ENCODE measurements around the gene FDXR.
"Not testable (repeated sequence)": the region's sequence is repeated elsewhere in the genome, so short reads cannot be mapped to it uniquely, and the experiment has no call there.

Gene FDXR

DNA sequence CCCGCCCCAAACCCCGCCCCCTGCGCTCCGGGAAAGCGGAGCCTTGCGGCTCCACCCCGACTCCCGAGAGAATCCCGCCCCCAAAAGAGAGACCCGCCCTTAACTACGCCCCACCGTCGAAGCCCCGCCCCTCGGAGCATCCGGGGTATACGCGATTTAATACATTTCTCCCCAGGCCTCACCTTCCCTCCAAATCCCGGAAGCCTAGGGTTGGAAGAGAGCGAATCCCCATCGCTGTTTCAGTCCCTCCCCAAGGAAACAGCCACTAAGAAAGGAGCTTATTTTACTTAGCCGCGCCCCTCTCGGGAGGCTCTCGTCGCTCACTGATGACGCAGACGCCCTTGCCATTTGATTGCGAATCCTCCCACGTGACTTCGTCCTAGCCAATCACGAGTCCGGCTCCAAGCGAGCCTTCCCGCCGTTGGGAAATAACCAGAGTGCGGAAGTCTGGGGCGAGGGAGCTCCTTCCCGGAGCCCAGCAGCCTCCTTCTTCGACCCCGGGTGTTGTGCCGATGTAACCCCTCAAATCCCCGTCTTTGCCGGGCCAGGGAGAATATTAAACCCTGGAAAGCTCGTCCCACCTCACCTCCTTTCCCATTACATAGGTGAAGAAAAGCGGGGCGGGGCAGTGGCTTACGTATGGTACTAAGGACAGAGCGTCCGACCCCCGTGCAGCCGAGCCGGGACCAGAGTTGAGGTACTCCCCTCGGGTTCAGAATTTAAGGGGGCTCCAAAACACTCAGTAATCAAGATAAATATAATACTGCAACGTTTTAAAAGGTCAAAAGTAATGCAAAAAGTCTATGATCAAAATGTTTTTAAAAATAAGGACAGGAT lies 461 bp upstream of the FDXR start:
- peak; percentile 99 for DNase-seq (ENCODE audit: low read depth, low spot score)

DNA sequence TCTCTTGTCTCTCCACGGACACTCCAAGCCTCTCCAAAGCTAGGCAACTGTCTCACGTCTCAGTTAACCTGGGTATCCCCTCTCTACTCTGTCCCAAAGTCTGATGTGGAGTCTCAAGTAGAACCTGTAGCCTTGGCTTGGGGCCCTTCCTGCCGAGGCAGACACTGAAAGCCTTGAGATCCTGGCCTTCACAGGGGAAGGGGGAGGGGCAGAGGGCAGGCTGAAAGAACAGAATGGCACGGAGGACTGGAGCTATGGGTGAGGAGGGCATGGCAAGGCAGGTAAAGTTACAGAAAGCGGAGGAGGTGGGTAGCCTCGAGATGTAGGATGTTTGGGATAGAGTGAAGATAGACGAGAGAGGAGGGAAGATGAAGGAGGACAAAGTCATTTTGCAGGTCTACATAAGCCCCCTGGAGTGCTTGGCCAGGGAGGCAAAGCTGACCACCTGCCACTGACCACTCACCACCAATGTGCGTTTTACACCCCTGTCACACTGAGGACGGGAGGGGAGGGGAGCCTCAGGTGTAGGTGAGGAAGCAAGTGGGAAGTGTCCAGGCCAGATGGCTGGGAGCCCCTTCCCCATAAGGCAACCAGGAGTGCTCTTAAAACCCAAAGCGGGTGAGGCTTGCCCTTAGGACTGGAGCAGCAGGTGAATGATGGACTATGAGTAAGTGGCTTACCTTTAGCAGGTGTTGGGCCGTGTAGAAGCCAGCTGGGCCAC lies 1.3 kb downstream of the FDXR start:
- DNase-seq (ENCODE audit: low read depth, low spot score) = no peak

DNA sequence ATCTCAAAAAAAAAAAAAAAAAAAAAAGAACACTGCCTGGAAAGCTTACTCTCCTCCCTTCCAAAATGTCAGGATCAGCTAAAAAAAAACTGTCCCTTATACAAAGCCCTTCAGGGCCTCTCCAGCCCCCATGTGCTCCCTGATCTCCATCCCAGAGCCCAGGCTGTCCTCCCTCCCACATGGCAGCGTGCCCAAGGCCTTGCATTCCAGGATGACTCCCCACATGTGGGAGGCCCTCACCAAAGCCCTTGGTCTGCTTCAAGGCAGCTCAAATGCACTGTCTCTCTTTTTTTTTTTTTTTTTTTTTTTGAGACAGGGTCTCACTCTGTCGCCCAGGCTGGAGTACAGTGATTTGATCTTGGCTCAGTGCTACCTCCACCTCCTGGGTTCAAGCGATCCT lies 2.3 kb downstream of the FDXR start:
- no peak for DNase-seq (ENCODE audit: low read depth, low spot score)

DNA sequence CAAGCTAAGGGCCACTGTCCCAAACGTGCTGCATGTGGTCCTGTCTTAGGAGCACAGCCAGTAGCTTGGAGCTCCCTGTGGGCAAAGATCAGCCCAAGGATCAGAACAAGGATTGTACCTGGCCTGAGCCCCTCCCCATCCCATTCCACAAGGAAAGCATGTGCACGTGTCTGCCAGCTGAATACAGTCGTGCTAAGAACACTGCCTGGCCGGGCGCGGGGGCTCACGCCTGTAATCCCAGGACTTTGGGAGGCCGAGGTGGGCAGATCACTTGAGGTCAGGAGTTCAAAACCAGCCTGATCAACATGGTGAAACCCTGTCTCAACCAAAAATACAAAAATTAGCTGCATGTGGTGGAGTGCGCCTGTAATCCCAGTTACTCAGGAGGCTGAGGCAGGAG lies 2.8 kb downstream of the FDXR start:
- not testable (repeated sequence) for DNase-seq (ENCODE audit: low read depth, low spot score)

DNA sequence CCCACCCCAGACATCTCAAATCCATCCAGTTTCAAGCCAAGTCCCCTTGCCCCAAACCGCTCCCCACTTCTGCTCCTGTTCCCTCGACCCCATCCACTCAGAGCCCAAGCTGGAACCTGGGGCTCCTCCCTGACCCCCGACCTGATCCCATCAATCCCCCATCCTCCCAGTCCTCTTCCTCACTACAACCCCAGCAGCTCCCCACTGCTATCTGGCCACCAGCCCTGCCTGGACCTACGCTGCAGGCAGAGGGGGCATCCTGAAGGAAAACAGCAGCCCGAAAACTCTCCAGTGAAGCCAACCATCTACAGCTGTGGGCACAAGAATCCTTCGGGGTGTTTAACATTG lies 3.9 kb downstream of the FDXR start:
- no peak for DNase-seq (ENCODE audit: low read depth, low spot score)

DNA sequence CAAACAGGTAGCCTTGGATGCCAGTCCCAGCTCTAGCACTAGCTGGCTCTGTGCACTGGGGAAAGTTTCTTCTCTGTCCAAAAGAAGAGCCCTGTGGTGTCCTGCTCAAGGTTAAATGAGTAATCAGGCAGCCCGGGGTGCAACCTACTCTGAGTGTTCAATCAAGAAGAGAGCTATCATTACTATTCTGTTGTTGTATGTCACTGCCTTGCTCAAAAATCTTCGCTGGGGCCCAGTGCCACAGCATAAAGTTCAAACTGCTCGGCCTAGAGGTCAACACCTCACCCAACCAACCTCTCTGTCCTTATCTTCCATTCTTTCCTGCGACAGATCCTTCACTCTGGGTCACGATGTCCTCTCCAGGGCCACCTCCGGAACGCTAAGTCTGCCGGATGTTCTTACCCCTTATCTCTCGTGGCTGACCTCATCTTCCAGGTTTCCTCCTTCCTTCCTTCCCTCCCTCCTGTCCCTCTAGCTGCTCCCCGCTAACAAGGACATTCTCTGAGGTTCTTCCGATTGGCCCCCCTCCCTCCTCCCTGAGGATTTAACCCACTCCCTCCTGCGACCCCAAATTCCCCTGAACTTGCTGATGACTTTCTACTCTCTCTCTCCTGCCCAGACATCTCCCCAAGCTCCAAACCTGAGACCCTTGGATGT lies 4.4 kb downstream of the FDXR start:
- DNase-seq (ENCODE audit: low read depth, low spot score) = no peak

DNA sequence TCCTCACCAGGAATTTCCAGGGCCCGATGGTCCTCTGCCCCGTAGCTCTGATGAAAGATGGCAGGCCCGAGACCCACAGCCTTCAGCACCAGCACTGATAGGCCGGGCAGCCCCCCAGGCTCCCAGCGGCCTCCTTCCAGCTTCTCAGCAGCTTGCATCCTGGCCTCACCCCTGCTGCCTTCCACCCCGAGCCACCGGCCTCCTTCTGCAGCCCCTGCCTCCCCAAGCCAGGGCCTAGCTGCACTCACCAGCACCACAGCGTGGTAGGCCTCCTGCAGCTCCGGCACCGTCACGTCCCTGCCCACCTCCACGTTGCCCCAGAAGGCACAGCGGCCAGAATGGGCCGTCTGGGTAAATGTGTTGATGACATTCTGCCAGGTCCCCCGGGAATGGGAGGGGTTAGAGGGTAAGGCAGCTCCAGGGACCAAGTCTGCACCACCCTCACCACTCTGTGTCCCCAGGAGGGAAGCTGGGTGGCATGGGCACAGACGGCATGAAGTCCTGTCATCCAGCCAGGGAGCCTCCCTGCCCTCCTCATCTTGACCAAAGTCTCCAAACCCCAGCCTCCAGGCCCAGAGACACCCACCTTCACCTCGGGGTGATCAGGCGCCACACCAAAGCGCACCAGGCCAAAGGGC lies 6.5 kb downstream of the FDXR start:
- no peak for DNase-seq (ENCODE audit: low read depth, low spot score)

DNA sequence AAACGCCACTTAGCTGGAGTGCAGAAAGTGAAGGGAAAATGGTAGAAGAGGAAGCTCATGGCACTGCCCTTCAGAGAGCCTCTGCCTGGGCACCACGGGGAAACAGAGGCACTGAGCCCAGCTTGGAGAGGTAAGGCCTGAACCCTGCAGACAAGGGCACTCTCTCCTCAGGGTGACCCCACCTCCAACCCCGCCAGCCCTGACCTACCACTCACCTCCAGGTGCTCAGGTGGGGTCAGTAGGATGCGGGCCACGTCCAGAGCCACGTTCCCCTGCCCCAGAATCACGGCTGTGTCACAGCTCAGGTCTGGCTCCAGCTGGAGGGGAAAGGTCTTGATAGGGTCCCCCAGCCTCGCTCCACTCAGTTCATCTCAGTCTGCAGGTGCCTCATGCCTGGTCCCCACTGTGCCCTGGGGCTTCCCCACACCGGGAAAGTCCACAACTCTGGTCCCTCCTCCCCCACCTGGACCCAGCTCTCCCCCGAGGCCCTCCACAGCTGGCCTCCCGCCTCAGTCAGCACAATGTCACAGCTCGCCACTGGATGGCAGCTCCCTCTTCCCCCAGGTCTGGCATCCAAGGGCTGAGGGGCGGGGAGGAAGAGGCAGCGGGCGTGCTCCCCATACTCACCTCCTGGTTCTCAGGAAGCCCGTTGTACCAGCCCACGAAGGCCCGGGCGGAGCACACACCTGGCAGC lies 7.1 kb downstream of the FDXR start:
- no peak for DNase-seq (ENCODE audit: low read depth, low spot score)

DNA sequence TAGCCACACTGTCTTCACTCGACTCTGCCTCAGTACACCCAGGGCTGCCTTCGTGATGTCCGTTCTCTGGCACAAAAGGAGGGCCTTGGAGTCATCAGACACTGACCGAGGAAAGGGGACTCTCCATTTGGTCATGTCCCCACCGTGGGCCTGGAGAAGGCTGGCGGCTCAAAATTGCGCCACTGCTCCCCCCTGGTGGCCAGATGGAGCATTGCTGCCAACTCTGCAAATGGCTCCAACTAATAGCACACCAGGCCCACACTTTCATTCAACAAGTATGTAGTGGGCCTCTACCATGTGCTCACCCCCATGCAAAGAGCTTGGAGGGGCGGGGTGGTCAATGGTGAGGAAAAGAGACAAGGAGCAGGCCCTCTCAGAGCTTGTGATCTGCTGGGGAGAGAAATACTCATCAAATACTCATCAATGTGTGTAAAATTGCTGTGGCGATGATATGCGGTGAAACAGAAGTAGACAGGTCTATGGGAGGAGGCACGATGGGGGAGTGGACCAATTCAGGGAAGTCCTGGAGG lies 7.9 kb downstream of the FDXR start:
- DNase-seq (ENCODE audit: low read depth, low spot score) = no peak

DNA sequence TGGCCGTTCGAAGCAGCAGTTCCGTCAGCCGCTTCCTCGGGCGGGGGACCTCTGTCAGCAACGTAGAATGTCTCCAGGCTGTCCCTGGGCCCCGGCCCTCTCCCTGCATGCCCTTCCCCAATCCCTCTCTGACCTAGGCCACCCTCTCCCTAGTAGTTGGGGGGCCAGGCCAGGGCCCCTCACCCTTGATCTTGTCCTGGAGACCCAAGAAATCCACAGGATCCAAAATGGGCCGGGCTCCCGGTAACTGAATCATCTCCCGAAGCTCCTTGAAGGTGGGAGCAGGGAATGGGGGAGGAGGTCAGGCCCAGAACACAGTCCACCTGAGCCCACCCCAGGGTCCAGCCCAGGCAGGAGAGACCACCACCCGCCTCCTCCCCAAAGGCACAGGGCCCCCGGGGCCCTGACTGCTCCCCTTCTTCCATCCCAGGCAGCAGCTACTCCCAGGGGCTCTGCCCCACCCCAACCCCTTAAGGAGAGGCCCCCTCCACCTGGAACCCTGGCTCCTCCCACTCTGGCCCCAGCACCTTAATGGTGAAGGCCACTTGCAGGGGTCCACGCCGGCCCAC lies 8.4 kb downstream of the FDXR start:
- no peak for DNase-seq (ENCODE audit: low read depth, low spot score)

DNA sequence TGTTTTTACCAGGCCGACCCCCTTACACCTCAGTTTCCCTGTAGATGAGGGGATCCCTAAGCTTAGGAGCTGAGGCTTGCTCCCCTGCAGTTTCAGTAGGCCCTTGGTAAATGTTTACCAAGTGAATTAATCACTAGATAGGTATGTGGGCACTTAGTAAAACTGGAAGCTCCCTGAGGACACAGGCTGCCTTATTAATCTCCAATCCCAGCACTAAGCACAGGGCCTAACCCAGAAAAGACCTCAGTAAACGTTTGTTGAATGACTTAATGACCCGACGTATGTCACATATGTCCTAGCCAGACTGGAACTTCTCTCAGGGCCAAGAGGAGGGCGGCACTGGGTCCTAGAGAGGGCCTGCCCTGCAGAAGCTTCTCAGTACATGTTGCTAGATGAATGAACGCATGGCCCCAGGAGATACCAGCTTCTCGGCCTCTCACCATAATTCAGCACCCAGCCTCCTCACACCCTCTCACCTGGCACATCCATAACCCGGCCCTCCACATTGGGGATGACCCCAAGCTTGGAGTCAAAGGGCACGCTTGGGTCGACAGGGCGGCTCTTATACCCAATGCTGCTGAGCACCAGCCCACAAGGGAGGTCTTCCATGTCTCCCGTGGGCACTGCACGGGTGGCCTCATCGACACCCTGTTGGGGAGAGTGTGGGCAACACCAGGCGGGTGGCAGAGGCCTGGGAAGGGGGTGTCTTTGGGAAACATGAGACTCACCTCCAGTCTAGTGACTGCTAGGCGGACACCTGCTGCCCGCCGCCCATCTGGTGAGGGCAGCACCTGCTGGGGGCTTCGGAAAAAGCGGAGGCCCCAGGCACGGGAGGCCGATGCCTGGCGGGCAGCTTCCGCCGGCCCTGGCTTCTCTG lies 9.1 kb downstream of the FDXR start:
- DNase-seq (ENCODE audit: low read depth, low spot score) = no peak

DNA sequence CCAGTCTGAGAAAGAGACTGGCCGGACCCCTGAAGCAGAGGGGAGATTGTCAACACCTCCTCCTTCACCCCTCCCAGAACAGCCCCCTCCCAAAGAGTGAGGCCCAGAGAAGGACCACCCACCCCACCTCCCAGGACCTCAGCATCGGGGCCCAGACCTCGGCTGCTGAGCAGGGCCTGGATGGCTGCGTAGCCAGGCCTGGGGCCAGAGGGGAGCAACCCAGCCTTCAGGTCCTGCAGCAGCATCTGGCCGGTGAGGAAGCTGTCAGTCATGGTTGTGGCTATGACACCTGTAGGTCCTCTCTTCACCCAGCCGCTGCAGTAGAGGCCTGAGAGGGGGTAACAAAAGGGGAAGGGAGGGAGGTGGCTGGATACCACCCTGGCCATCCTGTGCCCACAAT lies 9.9 kb downstream of the FDXR start:
- no peak for DNase-seq (ENCODE audit: low read depth, low spot score)

DNA sequence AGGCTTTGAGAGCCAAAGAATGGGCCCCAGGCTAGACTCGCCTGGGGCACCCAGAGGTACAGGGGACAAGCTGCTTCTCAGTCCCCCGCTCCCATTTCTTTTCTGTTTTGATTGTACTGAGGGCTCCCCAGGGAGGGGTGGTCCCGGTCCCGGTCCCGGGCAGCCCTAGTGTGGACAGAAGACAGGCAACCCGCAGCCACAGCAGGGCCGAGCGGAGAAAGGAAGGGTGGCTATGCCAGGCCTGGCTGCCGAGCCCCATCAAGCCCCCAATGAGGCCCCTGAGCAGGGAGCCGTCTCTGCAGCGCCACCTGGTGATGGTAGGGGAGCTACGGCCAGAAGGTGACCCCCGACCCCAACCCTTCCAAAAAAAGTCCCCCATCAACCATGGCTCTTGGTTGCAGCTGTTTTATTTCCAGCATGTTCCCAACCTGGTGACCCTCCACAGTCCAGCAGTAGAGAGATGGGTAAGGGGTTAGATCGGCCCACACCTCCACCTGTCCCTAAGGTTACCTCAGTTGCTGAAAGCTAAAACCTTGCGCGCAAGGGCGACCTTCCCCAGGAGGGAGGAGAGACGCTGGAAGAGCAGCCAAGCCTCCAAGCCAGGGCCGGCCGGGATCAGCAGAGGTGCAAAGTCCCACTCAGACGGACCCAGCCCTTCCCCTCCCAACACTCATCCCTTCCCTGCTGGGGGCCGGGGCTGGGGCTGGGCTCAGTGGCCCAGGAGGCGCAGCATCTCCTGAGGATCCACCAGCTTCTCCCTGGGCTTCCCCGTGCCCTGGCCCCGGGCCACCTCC lies 10.5 kb downstream of the FDXR start:
- DNase-seq (ENCODE audit: low read depth, low spot score) = no peak

DNA sequence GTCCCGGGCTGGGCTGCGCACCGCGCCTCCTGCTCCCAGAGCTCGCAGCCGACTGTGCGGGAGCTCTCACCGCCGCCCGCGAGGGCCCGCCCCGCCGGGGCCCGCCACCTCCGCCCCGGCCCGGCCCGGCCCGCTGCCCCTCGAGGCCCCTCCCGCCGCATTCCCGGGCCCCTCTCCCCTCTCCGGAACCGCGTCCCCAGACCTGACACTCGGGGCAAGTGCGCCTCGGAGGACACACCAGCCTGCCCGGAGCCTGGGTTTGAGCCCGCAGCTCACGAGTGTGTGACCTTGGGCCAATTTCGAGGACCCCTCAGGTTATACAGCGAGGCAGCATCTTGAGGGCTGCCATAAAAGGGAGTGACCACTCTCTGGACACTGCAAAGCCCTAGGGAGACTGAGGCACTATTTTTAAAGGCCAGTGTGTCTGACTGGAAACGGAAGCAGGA lies 11.1 kb downstream of the FDXR start:
- no peak for DNase-seq (ENCODE audit: low read depth, low spot score)

DNA sequence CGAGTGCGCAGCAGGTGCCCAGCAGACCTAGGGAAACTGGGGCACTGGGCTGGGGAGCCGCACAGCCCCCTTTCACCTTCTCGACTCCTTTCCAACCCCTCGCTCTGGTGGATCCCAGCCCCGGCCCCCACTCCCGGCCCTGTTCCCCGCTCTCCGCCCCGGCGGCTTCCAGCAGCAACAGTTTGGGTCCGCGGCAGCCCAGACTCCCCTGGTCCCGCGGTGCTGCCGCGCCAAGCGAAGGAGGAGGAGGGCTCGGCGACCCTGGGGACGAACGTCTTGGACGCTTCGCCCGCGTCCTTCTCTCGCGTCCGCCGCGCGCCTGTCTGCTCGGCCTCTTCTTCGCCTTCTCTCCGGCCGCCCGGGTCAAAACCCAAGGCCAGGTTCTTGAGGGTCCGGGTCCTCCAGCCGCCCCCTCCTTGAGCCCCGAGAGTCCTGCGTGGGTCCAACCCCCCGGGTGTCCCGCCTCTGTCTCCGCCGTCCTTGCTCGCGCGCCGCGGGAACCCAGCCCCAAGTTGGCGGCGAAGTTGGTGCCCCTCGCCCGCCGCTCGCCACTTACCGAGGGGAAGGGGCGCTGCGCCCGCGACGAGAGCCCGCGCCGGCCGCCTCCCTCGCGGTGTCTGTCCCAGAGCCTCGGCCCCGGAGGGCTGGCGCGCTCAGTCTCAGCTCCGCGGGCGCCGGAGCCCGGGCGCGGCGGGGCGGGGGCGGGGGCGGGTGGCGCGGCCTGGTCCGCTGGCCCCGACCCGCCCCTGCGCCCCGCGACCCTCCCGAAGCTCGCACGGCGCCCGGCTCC lies 11.7 kb downstream of the FDXR start:
- DNase-seq (ENCODE audit: low read depth, low spot score) = no peak

DNA sequence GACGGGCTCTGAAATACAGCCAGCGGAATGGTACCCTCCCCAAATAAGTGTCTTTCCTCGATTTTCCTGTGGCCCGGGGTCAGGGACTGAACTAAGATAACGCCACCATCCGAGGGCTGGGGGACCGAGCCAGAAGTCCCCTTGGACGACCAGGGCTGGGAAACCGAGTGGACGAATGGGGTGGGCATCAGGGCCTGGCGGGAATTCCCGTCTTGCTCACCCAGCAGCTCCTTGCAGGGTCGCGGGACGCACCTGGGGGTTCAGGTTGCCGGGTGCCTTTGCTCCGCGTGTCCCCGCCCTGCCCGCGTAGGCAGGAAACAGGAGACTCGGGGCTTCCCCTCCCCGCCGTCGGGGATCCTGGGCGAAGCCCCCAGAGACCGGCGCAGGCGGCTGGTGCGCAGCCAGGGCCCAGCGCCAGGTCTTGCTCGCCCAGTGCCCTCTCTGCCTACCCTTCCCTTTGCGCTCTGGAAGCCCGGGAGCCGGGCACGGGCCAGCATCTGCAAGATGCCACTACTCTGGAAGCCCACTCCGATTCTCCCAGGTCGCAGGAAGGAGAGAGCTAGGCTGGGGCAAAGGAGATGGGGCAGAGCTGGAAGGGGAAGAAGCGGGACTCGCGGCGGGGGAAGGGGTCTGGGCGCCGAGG lies 12.4 kb downstream of the FDXR start:
- DNase-seq (ENCODE audit: low read depth, low spot score) = no peak

DNA sequence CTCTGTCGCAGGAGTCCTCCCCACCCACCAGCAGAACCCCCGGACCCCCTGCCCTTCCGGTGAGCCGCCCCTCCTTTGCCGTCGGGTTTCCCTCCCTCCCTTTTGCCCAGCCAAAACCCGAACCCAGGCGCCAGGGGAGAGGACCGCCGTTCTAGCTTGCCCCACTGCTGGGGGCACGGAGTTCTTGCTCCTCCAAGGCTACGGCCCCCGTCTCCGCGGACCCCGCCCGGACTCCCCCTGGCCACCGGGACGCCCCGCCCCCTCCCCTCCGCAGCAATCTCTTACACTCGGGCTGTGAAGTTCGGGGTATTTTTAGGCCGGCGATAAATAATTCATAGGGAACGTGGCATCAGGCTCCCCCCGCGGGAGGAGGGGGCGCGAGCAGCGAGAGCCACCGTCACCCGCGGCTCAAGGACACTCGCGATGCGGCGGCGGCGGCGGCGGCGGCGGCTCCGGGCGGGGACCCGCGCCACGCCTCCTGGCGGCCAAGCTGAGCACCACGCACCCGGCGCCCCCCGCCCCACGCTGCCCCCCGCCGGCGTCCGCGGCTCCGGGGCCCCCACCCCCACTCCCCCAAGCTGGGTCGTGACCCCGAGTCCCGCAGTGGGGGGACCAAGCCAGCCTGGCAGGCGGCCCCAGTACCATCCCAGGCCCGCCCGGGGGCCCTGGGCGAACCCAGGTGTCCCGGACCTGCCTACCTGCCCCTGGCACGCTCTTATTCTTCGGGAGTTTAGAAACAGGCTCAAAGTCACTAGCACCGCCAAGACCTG lies 13.2 kb downstream of the FDXR start, which contains the start of gene GRIN2C:
TSS of gene GRIN2C (minus strand) at position 427 of the 770 bp plus-strand sequence. CDS start 4,793 bp downstream, outside the sequence.
- DNase-seq (ENCODE audit: low read depth, low spot score) = no peak

Measured in brain pericyte (primary cell).